ENCODE results near the gene OR52L1.

OR52L1 gene

GRCh38 chr11:5955586-5955985 lies 31.2 kb downstream of the OR52L1 start:
- TF ChIP-seq EZH2 (optimal IDR thresholded peaks at IDR 0.05; ENCODE audit: low read depth, low read length) (no peak), EZH2phosphoT487 (IDR thresholded peaks at IDR 0.05; ENCODE audit: low read length) (no peak), CTCF (IDR thresholded peaks at IDR 0.05; ENCODE audit: low read length) (no peak)
- Histone ChIP-seq H4K20me1 (ENCODE audit: insufficient read depth, low read length) (no peaks in the 10 kb centered on the region), H3K9ac (ENCODE audit: low read length) (no peak overlapping the region), H3K27me3 (replicated peaks; ENCODE audit: insufficient read depth, low read length) (no peaks in the 10 kb centered on the region), H3K9me3 (replicated peaks; ENCODE audit: insufficient read depth, low read length) (no peaks in the 10 kb centered on the region), H2AFZ (ENCODE audit: low read length) (no peak overlapping the region), H3K79me2 (ENCODE audit: low read length) (no peaks in the 10 kb centered on the region), H3K4me2 (ENCODE audit: low read depth, low read length) (no peak overlapping the region), H3K4me1 (ENCODE audit: low read length) (no peaks in the 10 kb centered on the region), H3K4me3 (ENCODE audit: low read length) (no peak overlapping the region), H3F3A (ENCODE audit: insufficient read depth, low read length) (no peaks in the 10 kb centered on the region), H3K36me3 (replicated peaks; ENCODE audit: insufficient read depth, low read length) (no peaks in the 10 kb centered on the region), H3K27ac (ENCODE audit: low read length) (no peak overlapping the region), H3K9me2 (replicated peaks; ENCODE audit: insufficient read depth, low read length) (no peaks in the 10 kb centered on the region)
- DNase-seq: no peak

GRCh38 chr11:5941951-5942350 lies 44.8 kb downstream of the OR52L1 start, which contains the start of gene OR56A3:
TSS of gene OR56A3 (plus strand) at chr11:5942251. CDS start at chr11:5947347, 5,096 bp downstream.
- Histone ChIP-seq H3K27ac (ENCODE audit: low read length) (no peak within 1 kb of the TSS), H4K20me1 (ENCODE audit: insufficient read depth, low read length) (no peaks in the 10 kb centered on the region), H3K4me2 (ENCODE audit: low read depth, low read length) (no peak within 1 kb of the TSS), H3K4me3 (ENCODE audit: low read length) (no peak within 1 kb of the TSS), H3F3A (ENCODE audit: insufficient read depth, low read length) (no peaks in the 10 kb centered on the region), H3K79me2 (ENCODE audit: low read length) (no peaks in the 10 kb centered on the region), H2AFZ (ENCODE audit: low read length) (no peak within 1 kb of the TSS), H3K27me3 (replicated peaks; ENCODE audit: insufficient read depth, low read length) (no peaks in the 10 kb centered on the region), H3K4me1 (ENCODE audit: low read length) (no peaks in the 10 kb centered on the region), H3K9me2 (replicated peaks; ENCODE audit: insufficient read depth, low read length) (no peaks in the 10 kb centered on the region), H3K9me3 (replicated peaks; ENCODE audit: insufficient read depth, low read length) (no peaks in the 10 kb centered on the region), H3K36me3 (replicated peaks; ENCODE audit: insufficient read depth, low read length) (no peaks in the 10 kb centered on the region), H3K9ac (ENCODE audit: low read length) (no peak within 1 kb of the TSS)
- TF ChIP-seq EZH2 (optimal IDR thresholded peaks at IDR 0.05; ENCODE audit: low read depth, low read length) (no peak), CTCF (IDR thresholded peaks at IDR 0.05; ENCODE audit: low read length) (no peak), EZH2phosphoT487 (IDR thresholded peaks at IDR 0.05; ENCODE audit: low read length) (no peak)
- no peak for DNase-seq

GRCh38 chr11:5940748-5941147 lies 46.0 kb downstream of the OR52L1 start:
- H3K4me1 ChIP-seq (ENCODE audit: low read length): no peaks in the 10 kb centered on the region
- H3K9me3 ChIP-seq (replicated peaks; ENCODE audit: insufficient read depth, low read length): no peaks in the 10 kb centered on the region
- H3K27ac ChIP-seq (ENCODE audit: low read length): no peak overlapping the region
- H3K4me3 ChIP-seq (ENCODE audit: low read length): no peak overlapping the region
- no peak for DNase-seq
- no peaks in the 10 kb centered on the region for H3F3A ChIP-seq (ENCODE audit: insufficient read depth, low read length)
- no peaks in the 10 kb centered on the region for H4K20me1 ChIP-seq (ENCODE audit: insufficient read depth, low read length)
- H3K9me2 ChIP-seq (replicated peaks; ENCODE audit: insufficient read depth, low read length): no peaks in the 10 kb centered on the region
- no peak overlapping the region for H3K4me2 ChIP-seq (ENCODE audit: low read depth, low read length)
- H2AFZ ChIP-seq (ENCODE audit: low read length): no peak overlapping the region
- H3K9ac ChIP-seq (ENCODE audit: low read length): no peak overlapping the region
- no peaks in the 10 kb centered on the region for H3K79me2 ChIP-seq (ENCODE audit: low read length)
- no peaks in the 10 kb centered on the region for H3K36me3 ChIP-seq (replicated peaks; ENCODE audit: insufficient read depth, low read length)
- no peak for TF ChIP-seq EZH2 (optimal IDR thresholded peaks at IDR 0.05; ENCODE audit: low read depth, low read length)
- TF ChIP-seq EZH2phosphoT487 (IDR thresholded peaks at IDR 0.05; ENCODE audit: low read length): no peak
- TF ChIP-seq CTCF (IDR thresholded peaks at IDR 0.05; ENCODE audit: low read length): no peak
- H3K27me3 ChIP-seq (replicated peaks; ENCODE audit: insufficient read depth, low read length): no peaks in the 10 kb centered on the region
